ENCODE measurements around the gene PRDM16. TPM values are rescaled to one million over a fixed set of nuclear protein-coding genes. Genes with fewer than 3 reads are reported as not detected.

Gene PRDM16
- total and polyA plus RNA-seq, 2 of the 4 experiments (the other 2 are of a cell fraction): 0.02 TPM; not detected in 1

DNA sequence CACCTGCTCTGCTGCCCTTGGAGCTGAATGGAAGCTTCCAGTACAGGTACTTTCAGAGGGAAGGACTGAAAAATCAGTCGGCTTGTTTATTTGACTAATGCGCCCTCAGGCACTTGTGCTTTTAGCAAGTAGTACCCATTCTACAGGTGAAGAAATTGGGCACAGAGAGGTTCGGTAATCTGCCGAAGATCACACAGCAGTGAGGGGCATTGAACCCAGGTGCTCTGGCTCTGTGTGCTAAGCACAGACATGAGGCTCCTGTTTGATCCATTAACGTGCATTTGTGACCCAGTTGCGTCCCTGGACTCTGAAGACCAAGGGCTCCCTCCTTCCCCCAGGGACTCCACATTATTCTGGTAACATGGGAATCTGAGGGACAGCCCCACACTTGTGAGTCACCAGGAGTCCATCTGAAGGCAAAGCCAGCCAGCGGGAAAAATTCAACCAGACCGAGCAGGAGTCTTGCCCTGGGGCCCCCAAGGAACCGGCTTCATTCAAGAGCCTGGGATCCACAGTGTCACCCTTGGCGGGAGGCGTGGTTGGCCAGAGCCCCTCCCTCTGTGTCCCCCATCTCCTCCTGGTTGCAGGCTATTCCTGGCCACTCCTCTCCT lies 193.1 kb downstream of the PRDM16 start:
- in situ Hi-C loops (cut with MboI; ENCODE audit: low sequenced_read_pairs): no loop called here
- no peak for DNase-seq

More for the DNA sequence above, 193.1 kb downstream of the PRDM16 start:
- Histone ChIP-seq H4K8ac (ENCODE audit: low read depth in 2 of 2, low read length in 2 of 2) (no peak overlapping the region), H4K20me1 (ENCODE audit: insufficient read depth, low read length) (no peaks in the 10 kb centered on the region), H2BK120ac (ENCODE audit: low read depth, low read length) (no peak overlapping the region), H2AK9ac (replicated peaks; ENCODE audit: low read depth, low read length, poor library complexity) (no peak overlapping the region), H3K14ac (replicated peaks; ENCODE audit: low read depth, low read length) (no peak overlapping the region), H3K4me2 (ENCODE audit: low read depth, low read length) (no peak overlapping the region), H3K4me3 (ENCODE audit: insufficient read depth, low read depth, low read length) (no peak overlapping the region), H2BK5ac (ENCODE audit: low read depth, low read length, poor library complexity, severe bottlenecking) (no peak overlapping the region), H2BK20ac (ENCODE audit: low read depth, low read length) (no peak overlapping the region), H3K4ac (ENCODE audit: low read depth, low read length) (no peak overlapping the region), H2AK5ac (ENCODE audit: low read depth, low read length) (no peak overlapping the region), H3K9me3 (ENCODE audit: control insufficient read depth, insufficient read depth, low read length) (peaks cover 8% of the 10 kb centered on the region), H3K79me1 (ENCODE audit: low read depth in 1 of 2, low read length in 2 of 2) (no peaks in the 10 kb centered on the region), H3K27ac (ENCODE audit: insufficient read depth, low read length) (no peak overlapping the region), H3K36me3 (ENCODE audit: control insufficient read depth, insufficient read depth, low read length) (no peaks in the 10 kb centered on the region), H3K9ac (ENCODE audit: low read depth, low read length) (no peak overlapping the region), H3K56ac (ENCODE audit: extremely low read depth, insufficient read depth, low read length) (no peak overlapping the region), H3K27me3 (ENCODE audit: control insufficient read depth, insufficient read depth, low read length) (no peaks in the 10 kb centered on the region), H2AFZ (replicated peaks; ENCODE audit: low read length, poor library complexity) (no peak overlapping the region), H3K9me1 (ENCODE audit: insufficient read depth, low read length) (no peaks in the 10 kb centered on the region), H4K91ac (ENCODE audit: insufficient read depth, low read depth, low read length) (no peak overlapping the region), H3K23ac (ENCODE audit: low read depth, low read length) (no peak overlapping the region), H3K4me1 (ENCODE audit: control insufficient read depth, insufficient read depth, low read length) (no peaks in the 10 kb centered on the region), H2BK15ac (ENCODE audit: low read depth, low read length) (no peak overlapping the region), H3K18ac (ENCODE audit: low read depth, low read length) (no peak overlapping the region), H4K5ac (ENCODE audit: low read depth, low read length) (no peak overlapping the region)
- CTCF ChIA-PET: no interaction called here
- ATAC-seq (ENCODE audit: low read depth): no peak
- no TSS peak for BruUV-seq (replicated peaks)
- POLR2A ChIA-PET (ENCODE audit: unreplicated experiment): no interaction called here
- WGBS, 2 experiments (ENCODE audit: extremely low coverage in 2 of 2, insufficient read length in 1 of 2): 89% methylated on average over 3 of the region's 11 CpGs; no CpG with 5 or more reads in 1 of the 2 experiments
- TF ChIP-seq FOS (IDR thresholded peaks at IDR 0.05; ENCODE audit: low read depth, low read length): no peak
- no peak for TF ChIP-seq MAZ (IDR thresholded peaks at IDR 0.05; ENCODE audit: borderline replicate concordance, low read depth, low read length)
- no peak for TF ChIP-seq BHLHE40 (IDR thresholded peaks at IDR 0.05; ENCODE audit: low read depth, low read length)
- TF ChIP-seq, protein P1, sequence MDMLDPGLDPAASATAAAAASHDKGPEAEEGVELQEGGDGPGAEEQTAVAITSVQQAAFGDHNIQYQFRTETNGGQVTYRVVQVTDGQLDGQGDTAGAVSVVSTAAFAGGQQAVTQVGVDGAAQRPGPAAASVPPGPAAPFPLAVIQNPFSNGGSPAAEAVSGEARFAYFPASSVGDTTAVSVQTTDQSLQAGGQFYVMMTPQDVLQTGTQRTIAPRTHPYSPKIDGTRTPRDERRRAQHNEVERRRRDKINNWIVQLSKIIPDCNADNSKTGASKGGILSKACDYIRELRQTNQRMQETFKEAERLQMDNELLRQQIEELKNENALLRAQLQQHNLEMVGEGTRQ (IDR thresholded peaks at IDR 0.05; ENCODE audit: low read depth, low read length): no peak
- no peak for TF ChIP-seq SMC3 (IDR thresholded peaks at IDR 0.05; ENCODE audit: low read depth, low read length)
- TF ChIP-seq, protein P2, sequence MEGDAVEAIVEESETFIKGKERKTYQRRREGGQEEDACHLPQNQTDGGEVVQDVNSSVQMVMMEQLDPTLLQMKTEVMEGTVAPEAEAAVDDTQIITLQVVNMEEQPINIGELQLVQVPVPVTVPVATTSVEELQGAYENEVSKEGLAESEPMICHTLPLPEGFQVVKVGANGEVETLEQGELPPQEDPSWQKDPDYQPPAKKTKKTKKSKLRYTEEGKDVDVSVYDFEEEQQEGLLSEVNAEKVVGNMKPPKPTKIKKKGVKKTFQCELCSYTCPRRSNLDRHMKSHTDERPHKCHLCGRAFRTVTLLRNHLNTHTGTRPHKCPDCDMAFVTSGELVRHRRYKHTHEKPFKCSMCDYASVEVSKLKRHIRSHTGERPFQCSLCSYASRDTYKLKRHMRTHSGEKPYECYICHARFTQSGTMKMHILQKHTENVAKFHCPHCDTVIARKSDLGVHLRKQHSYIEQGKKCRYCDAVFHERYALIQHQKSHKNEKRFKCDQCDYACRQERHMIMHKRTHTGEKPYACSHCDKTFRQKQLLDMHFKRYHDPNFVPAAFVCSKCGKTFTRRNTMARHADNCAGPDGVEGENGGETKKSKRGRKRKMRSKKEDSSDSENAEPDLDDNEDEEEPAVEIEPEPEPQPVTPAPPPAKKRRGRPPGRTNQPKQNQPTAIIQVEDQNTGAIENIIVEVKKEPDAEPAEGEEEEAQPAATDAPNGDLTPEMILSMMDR (conservative IDR thresholded peaks at IDR 0.05; ENCODE audit: low read depth, low read length): no peak
- TF ChIP-seq ELK1 (IDR thresholded peaks at IDR 0.05; ENCODE audit: borderline replicate concordance, low read depth, low read length): no peak
- no peak for TF ChIP-seq NFE2L2 (IDR thresholded peaks at IDR 0.05; ENCODE audit: low read depth, low read length)
- no peak for TF ChIP-seq MAFK (IDR thresholded peaks at IDR 0.05; ENCODE audit: low read depth, low read length)
- no peak for TF ChIP-seq MXI1 (IDR thresholded peaks at IDR 0.05; ENCODE audit: borderline replicate concordance, low read depth, low read length)
- no peak for TF ChIP-seq CEBPB (IDR thresholded peaks at IDR 0.05; ENCODE audit: low read depth, low read length)
- no peak for TF ChIP-seq CHD1 (IDR thresholded peaks at IDR 0.05; ENCODE audit: low read depth, low read length)
- no peak for TF ChIP-seq RFX5 (IDR thresholded peaks at IDR 0.05; ENCODE audit: low read depth, low read length)
- TF ChIP-seq RAD21 (IDR thresholded peaks at IDR 0.05; ENCODE audit: low read length): no peak
- no peak for TF ChIP-seq POLR2A (IDR thresholded peaks at IDR 0.05; ENCODE audit: low read depth, low read length)
- intact Hi-C loops (cut with micrococcal nuclease) (no loop called here), dilution Hi-C loops (cut with HindIII; ENCODE audit: low sequenced_read_pairs, unreplicated experiment) (no loop called here)
